GM12864 (cell line): ENCODE data around the gene DUSP10.

Source experiments
- DNase-seq: peaks from one replicate; pipeline ENCODE4 v3.0.0-alpha.2; 2011; ENCODE audit warnings: low read depth
- H3K4me3 ChIP-seq: 2 replicates; pipeline ENCODE4 v1.5.1; 2011; ENCODE audit warnings: mild to moderate bottlenecking, low read depth, low read length, control low read depth
- TF ChIP-seq, protein P1 (sequence below): IDR thresholded peaks from 2 replicates; pipeline ENCODE4 v1.5.1; 2011; ENCODE audit warnings: low read depth, mild to moderate bottlenecking, moderate library complexity, low read length, control low read depth, inconsistent platforms; ENCODE audit errors: missing control alignments

Gene DUSP10

DNA sequence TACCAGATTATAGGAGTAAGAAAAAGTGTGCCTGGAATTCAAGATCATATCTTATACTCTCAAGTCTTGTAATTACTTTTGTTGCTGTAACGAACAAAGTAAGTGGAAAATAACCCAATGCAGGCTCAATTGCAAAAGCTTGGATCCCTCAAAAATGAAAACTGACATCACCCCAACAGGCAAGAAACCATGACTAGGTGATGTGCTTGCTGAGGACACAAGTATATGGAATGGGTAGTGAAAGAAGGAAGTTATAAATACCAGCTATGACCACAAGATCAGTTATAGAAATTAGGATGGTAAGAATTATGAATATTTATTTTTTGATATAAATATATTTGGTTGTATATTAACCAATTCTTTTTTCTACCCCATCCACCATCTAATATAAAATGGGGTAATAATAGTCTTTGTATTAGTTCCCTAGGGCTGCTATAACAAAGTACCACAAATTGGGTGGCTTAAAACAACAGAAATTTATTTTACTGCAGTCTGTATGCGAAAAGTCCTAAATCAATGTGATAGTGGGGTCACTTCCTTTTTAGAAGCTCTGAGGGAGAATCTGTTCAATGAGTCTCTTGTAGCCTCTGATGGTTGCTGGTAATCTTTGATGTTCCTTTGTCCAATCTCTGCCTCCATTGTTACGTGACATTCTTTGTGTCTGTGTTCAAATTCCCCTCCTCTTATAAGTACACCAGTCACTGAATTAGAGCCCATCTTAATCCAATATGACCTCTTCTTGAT is 45.0 kb downstream of the DUSP10 start:
- DNase-seq, result no peak
- H3K4me3 ChIP-seq, result no peak overlapping the region
- TF ChIP-seq, protein P1, sequence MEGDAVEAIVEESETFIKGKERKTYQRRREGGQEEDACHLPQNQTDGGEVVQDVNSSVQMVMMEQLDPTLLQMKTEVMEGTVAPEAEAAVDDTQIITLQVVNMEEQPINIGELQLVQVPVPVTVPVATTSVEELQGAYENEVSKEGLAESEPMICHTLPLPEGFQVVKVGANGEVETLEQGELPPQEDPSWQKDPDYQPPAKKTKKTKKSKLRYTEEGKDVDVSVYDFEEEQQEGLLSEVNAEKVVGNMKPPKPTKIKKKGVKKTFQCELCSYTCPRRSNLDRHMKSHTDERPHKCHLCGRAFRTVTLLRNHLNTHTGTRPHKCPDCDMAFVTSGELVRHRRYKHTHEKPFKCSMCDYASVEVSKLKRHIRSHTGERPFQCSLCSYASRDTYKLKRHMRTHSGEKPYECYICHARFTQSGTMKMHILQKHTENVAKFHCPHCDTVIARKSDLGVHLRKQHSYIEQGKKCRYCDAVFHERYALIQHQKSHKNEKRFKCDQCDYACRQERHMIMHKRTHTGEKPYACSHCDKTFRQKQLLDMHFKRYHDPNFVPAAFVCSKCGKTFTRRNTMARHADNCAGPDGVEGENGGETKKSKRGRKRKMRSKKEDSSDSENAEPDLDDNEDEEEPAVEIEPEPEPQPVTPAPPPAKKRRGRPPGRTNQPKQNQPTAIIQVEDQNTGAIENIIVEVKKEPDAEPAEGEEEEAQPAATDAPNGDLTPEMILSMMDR, result no peak

DNA sequence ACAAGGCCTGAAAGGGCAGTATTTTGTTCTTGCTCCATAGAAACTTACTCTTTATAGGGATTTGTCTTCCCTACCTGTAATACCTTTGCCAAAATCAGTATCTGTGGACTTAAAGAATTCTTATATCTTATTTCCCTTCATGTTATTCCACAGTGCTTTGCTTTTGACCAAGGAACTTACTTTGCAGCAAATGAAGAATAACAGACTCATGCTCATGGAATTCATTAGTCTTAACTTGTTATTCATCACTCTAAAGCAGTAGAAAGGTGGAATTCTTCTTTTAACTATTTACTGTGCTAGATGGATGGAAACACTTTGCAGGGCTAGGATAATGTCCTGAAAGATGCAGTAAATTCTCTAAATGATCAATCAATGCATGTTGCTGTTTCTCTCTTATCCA is 45.9 kb downstream of the DUSP10 start:
- TF ChIP-seq, protein P1, result no peak
- DNase-seq, result no peak

DNA sequence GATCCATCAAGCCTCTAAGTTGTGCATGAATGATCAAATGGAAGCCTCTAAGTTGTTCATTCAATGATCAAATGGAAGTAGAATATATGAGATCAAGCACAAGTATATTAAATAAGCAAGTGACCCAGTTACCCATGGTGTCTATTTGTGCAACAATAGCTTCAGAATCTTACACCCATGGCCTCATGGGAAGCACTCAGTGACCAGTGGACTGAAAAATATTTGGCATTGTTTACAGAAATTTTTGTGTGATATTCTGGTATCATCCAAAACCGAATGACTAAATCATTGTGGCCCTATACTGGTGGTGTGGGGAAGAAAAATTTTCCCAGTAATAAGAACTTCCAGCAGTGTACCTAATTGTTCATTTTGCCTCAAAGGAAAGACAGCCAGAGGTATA is 46.6 kb downstream of the DUSP10 start:
- DNase-seq, result no peak
- TF ChIP-seq, protein P1, result no peak
- no peak overlapping the region for H3K4me3 ChIP-seq

More for the DNA sequence above, 45.9 kb downstream of the DUSP10 start:
- H3K4me3 ChIP-seq, result no peak overlapping the region

DNA sequence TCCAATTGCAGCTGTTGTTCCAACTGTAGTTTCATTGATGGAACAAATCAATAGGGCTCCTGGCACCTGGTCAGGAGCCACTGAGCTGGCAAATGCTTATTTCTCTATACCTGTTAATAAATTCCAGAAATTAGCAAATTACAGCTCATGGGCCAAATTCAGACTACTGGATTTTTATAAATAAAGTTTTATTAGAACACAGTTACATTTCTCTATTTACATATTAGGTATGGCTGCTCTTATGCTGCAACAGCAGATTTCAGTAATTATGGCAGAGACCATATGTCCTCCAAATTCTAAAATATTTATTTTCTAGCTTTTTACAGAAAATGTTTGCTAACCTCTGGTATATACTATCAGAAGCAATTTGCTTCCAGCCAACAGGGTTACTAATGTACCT is 47.8 kb downstream of the DUSP10 start:
- TF ChIP-seq, protein P1, result no peak
- DNase-seq, result no peak
- no peak overlapping the region for H3K4me3 ChIP-seq

DNA sequence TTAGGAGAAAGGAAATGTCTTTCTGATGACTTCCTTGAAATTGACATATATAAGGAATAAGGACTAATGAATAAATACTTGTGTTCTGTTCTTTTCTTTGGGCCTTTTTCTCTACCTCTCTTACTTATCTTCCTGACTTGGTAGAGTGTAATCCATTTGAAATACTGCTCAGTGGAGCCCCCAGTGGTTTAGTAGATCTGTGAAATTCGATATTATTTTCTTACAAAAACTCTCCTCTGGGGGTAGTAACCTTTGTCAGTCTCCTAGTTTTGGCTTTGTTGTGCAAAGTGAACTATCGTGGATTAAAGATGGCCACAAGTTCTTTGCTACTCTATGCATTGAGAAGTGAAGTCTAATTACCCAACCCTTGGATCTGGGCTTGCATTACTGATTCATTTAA is 48.8 kb downstream of the DUSP10 start:
- no peak overlapping the region for H3K4me3 ChIP-seq
- no peak for DNase-seq
- TF ChIP-seq, protein P1, result no peak

DNA sequence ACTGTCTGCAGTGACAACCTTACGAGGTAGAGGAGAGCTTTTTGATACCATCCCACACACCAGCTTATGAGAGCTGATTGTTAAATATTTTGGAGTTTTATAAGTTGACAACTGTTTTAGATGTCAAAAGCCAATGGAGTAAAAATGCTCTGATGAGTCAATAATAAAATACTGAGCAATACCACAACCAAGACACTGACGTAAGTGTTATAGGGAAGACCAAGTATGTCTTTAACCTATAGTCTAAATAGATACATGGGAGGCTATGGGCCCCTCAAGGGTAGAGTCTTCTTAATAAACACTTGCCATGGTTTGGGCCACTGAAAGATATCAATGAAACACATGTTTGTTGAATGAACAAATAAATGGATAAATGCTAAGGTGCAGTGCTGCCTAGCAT is 49.2 kb downstream of the DUSP10 start:
- H3K4me3 ChIP-seq, result no peak overlapping the region
- no peak for DNase-seq
- TF ChIP-seq, protein P1, result no peak

DNA sequence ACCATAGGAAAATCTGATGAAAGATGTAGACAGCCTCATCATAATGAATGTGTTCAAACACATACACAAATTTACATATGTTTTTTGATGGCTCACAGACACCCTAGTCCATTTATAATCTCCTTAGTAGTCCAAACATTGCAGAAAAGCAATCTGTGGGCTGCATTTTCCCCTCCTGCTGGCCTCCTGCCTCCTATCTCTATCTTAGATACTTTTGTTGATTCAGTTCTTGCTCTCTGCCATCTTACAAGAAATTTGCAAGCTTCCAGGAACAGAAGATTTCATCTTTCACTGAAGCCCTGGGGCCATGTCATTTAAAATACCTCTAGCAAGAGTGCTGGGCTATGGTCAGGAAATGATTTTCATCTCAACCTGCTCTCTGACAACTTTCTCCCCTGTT is 50.6 kb downstream of the DUSP10 start:
- TF ChIP-seq, protein P1, result no peak

More for the DNA sequence above, 50.6 kb downstream of the DUSP10 start:
- H3K4me3 ChIP-seq, result no peak overlapping the region
- DNase-seq, result no peak
